Kidney (tissue), 14 donors: ENCODE results near the gene HOXD13. TPM values are rescaled to one million over a fixed set of nuclear protein-coding genes. Genes with fewer than 3 reads are reported as not detected.

Experiments used
- DNase-seq, 5 donors: peaks; one replicate each; pipeline ENCODE4 v3.0.0-alpha.2; 2013 to 2020
- FAIRE-seq: peaks from 2 replicates; lab custom pipeline; 2012; peaks lifted over from hg19 to GRCh38; lab: Jason Lieb, UNC
- H3K27ac ChIP-seq, 2 donors: one replicate each; pipeline ENCODE4 v1.7.0; 2013; ENCODE audit warnings: low read depth in 2 of 2, low read length in 2 of 2, inconsistent platforms in 1 of 2
- H3K27me3 ChIP-seq: one replicate; pipeline ENCODE4 v1.7.1; 2013; ENCODE audit warnings: low read length, inconsistent platforms; ENCODE audit not compliant: control insufficient read depth, insufficient read depth
- H3K36me3 ChIP-seq, 3 donors: one replicate each; pipeline versions ENCODE4 v1.7.0 to v1.7.1; 2013; ENCODE audit warnings: low read length in 3 of 3, control low read depth in 1 of 3, inconsistent platforms in 1 of 3; ENCODE audit not compliant: insufficient read depth in 3 of 3, control insufficient read depth in 2 of 3
- H3K4me1 ChIP-seq, 3 donors: one replicate each; pipeline versions ENCODE4 v1.7.0 to v1.7.1; 2013; ENCODE audit warnings: low read length in 3 of 3, inconsistent platforms in 1 of 3, low read depth in 1 of 3; ENCODE audit not compliant: control insufficient read depth in 2 of 3, insufficient read depth in 2 of 3
- H3K4me3 ChIP-seq, 3 donors: one replicate each; pipeline versions ENCODE4 v1.7.0 to v1.8.1; 2013; ENCODE audit warnings: low read length in 3 of 3, control low read depth in 1 of 3, inconsistent platforms in 1 of 3
- H3K9ac ChIP-seq, 3 donors: one replicate each; pipeline versions ENCODE4 v1.7.0 to v1.7.1; 2013; ENCODE audit warnings: low read length in 3 of 3, control low read depth in 1 of 3, inconsistent platforms in 1 of 3
- H3K9me3 ChIP-seq, 3 donors: one replicate each; pipeline versions ENCODE4 v1.7.0 to v1.7.1; 2013; ENCODE audit warnings: low read length in 3 of 3, control low read depth in 1 of 3, inconsistent platforms in 1 of 3; ENCODE audit not compliant: control insufficient read depth in 2 of 3, insufficient read depth in 1 of 3
- intact Hi-C: fragments of 100-400 bp; cut with DNase I; formaldehyde crosslinking; loops from one replicate; pipeline ENCODE4 v1.11.1; 2022
- polyA plus RNA-seq: library from polyadenylated mRNA; stranded (reverse); fragments of 350-450 nt; fragmentation: Illumina TruSeq; extraction: RNeasy Lipid Tissue Mini Kit (QIAGEN cat#74804); gene quantifications from one replicate; pipeline ENCODE4 v1.2.3, GENCODE V29; 2014; ENCODE audit warnings: low read depth, low replicate concordance; ENCODE audit not compliant: insufficient read depth
- total RNA-seq: library from RNA; stranded (reverse); fragmentation: NEBNext Ultra II Directional; extraction: Animal tissue kit (Norgen Biotek cat#: 25700); gene quantifications from one replicate; pipeline ENCODE4 v1.2.1, GENCODE V29; 2021
- TF ChIP-seq, protein P1 (sequence below): IDR thresholded peaks from 3 replicates; pipeline ENCODE4 v1.5.1; 2012; ENCODE audit warnings: mild to moderate bottlenecking, moderate library complexity, borderline replicate concordance; ENCODE audit not compliant: insufficient read depth; ENCODE audit errors: extremely low read depth
- donor health status: control.
- donor health status: control.
- donor health status: control.
- donor health status: control.
- donor health status: control.
- donor health status: DM: yes; HTN: yes; CAD: no.
- donor health status: Normal renal cell carcinoma (clear cell type).

HOXD13 gene
- total and polyA plus RNA-seq, 2 donors from 2014 or later = not detected

DNA sequence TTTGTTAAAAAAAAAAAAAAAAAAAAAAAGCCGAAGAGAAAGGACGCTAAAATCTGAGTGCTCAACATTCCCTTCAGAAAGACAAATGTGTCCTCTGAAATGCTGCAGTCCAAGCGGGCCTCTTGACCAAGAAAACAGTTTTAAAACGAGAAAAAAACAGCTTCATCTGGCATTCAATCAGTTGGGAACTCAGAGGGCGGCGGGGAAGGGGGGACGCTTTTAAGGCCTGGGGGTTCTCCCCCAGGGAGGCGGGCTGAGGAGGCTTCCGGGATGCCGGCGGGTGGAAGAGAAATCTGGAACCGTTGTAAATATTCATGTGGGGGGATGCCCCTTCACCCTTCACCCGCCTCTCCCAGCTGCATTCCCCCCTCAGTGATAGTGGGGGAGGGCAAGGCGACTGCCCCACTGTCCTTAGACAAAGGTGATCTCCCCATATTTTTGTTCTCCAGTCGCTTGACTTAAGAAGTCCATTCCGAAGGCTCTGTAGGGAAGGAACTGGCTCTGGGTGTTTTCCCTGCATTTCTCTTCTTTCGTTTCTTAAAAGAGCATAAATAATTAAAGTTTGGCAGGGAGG is 11.3 kb downstream of the HOXD13 start:
- no peaks in the 10 kb centered on the region for H3K9me3 ChIP-seq
- H3K27ac ChIP-seq = peak overlapping the region in 1 of 2 donors; percentile 76
- intact Hi-C loops = no loop called here
- H3K9ac ChIP-seq = peak overlapping the region in 1 of 3 donors; percentile 91
- H3K36me3 ChIP-seq = no peaks in the 10 kb centered on the region
- TF ChIP-seq, protein P1, sequence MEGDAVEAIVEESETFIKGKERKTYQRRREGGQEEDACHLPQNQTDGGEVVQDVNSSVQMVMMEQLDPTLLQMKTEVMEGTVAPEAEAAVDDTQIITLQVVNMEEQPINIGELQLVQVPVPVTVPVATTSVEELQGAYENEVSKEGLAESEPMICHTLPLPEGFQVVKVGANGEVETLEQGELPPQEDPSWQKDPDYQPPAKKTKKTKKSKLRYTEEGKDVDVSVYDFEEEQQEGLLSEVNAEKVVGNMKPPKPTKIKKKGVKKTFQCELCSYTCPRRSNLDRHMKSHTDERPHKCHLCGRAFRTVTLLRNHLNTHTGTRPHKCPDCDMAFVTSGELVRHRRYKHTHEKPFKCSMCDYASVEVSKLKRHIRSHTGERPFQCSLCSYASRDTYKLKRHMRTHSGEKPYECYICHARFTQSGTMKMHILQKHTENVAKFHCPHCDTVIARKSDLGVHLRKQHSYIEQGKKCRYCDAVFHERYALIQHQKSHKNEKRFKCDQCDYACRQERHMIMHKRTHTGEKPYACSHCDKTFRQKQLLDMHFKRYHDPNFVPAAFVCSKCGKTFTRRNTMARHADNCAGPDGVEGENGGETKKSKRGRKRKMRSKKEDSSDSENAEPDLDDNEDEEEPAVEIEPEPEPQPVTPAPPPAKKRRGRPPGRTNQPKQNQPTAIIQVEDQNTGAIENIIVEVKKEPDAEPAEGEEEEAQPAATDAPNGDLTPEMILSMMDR = no peak
- peaks cover 0 to 7% (median 0%) of the 10 kb centered on the region in 3 donors for H3K4me1 ChIP-seq
- FAIRE-seq (no peak), DNase-seq (peak in 3 of 5 donors; percentile 67 to 83 (median 76))
- H3K4me3 ChIP-seq = peak overlapping the region in 2 of 3 donors; percentile 61 to 88
- peaks cover 27% of the 10 kb centered on the region for H3K27me3 ChIP-seq

GRCh38 chr2:176104316-176105077 is 12.0 kb downstream of the HOXD13 start:
- TF ChIP-seq, protein P1 = no peak
- H3K9me3 ChIP-seq = no peaks in the 10 kb centered on the region
- peaks cover 21% of the 10 kb centered on the region for H3K27me3 ChIP-seq
- peak overlapping the region; percentile 76 to 78 for H3K27ac ChIP-seq
- FAIRE-seq = no peak
- no peaks in the 10 kb centered on the region for H3K36me3 ChIP-seq
- H3K4me1 ChIP-seq = peaks cover 0 to 7% (median 0%) of the 10 kb centered on the region in 3 donors
- peak overlapping the region in 2 of 3 donors; percentile 61 to 88 for H3K4me3 ChIP-seq
- H3K9ac ChIP-seq = peak overlapping the region in 2 of 3 donors; percentile 34 to 91
- DNase-seq = peak in 3 of 5 donors; percentile 80 to 85 (median 83)
- intact Hi-C loops = no loop called here

DNA sequence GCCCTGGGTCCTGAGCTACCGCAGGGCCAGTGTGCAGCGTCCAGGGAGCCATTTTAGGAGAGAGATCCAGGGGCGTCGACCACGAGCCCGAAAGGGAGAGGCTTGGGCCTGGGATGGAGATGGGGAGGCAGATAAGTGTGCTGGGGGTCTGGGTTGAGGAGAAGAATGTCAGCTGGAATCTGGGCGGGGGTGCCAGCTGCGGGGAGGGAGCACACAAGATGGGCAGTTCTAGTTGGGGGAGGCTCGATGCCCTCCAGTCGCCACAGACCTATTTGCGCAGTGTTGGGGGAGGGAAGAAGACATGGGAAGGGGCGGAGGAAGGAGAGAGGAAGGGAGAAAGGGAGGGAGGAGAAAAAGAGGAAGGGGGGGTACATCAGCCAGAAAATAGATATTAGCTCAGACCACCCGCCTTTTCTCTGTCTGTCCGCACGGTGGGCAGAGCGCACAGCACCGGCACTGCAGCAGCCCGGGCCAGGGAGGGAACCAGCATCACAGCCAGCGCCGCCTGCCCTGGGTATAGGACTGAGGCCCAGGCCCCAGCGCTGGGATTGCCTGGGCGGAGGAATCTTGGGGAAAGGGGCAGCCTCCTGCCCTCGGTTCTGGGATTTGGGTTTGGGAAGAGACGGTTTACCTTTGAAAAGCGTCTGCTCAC is 12.7 kb downstream of the HOXD13 start:
- intact Hi-C loops = no loop called here
- DNase-seq = peak; percentile 85 to 95 (median 91)

More for the DNA sequence above, 12.7 kb downstream of the HOXD13 start:
- H3K9ac ChIP-seq = peak overlapping the region in 2 of 3 donors; percentile 34 to 91
- H3K9me3 ChIP-seq = no peaks in the 10 kb centered on the region
- H3K27me3 ChIP-seq = peaks cover 19% of the 10 kb centered on the region
- H3K36me3 ChIP-seq = no peaks in the 10 kb centered on the region
- no peak for FAIRE-seq
- peak overlapping the region in 2 of 3 donors; percentile 61 to 88 for H3K4me3 ChIP-seq
- peak overlapping the region; percentile 76 to 83 for H3K27ac ChIP-seq
- peaks cover 0 to 7% (median 0%) of the 10 kb centered on the region in 3 donors for H3K4me1 ChIP-seq
- TF ChIP-seq, protein P1 = no peak
